ENCODE data around the gene IL1RAPL1.
"Not testable (repeated sequence)": the region's sequence is repeated elsewhere in the genome, so short reads cannot be mapped to it uniquely, and the experiment has no call there.

Gene IL1RAPL1

DNA sequence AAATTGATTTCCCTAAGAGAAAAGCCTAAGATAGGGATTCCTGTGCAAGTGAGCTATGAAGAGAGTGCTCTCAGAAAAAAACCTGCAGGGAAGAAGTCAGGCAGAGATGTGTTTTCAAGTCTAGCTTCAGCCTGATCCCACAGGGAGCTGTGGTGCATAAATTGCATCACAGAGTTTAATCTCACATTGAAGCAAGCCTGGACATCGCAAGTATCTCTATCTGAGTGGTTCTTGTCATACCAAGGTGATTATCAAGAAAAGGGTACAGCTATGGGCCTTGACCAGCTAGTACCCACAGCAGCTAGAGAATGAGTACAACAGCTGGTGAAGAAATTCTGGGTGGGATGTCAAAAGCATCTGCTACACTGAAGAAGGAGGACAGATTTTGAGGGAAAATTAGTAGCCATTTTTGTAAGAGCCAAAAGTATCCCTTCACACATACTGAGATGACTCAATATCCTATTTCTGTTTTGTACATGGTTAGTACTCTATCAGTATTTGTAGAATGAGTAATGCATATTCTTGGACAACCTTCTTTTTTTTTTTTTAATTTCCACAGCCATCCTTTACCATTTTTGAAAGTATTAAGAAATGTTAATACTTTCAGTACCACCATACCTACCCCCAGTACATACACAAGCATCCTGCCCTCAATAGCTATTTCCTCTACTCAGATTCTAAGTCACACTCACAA is 708.9 kb downstream of the IL1RAPL1 start:
- no peak for DNase-seq

DNA sequence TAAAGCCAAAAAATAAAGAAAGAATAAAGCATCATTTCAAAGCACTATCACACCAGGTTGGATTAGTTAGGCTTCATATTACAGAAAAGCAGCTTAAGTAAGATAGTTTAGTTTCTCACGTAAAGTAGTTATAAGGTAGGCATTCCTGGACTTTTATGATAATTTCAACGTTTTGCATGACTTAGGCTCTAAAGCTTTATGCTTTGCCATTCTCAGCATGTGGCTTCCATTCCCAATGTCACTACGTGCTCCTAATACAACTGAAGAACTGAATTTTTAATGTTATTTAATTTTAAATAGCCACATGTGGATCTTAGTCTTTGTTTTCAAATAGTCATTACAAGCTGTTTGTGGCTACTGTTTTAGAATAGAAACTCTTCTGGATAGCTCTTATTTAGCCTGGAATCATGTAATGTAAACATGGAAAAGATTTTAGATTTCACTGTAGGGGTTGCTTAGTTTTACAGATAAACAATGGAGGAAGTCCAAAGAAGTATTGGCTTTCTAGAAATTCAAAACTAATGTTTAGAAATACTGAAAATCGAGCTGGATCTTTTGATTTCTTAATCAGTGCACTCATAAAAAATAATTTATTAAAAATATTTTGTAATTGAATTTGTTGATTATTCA is 710.0 kb downstream of the IL1RAPL1 start:
- DNase-seq: no peak

- DNase-seq: no peak
Measured at GRCh38 chrX:29299684-29300083, 712.4 kb downstream of the IL1RAPL1 start.

- DNase-seq: no peak
Measured at GRCh38 chrX:29308726-29309125, 721.5 kb downstream of the IL1RAPL1 start.

- DNase-seq: no peak
Measured at GRCh38 chrX:29315931-29316330, 728.7 kb downstream of the IL1RAPL1 start.

DNA sequence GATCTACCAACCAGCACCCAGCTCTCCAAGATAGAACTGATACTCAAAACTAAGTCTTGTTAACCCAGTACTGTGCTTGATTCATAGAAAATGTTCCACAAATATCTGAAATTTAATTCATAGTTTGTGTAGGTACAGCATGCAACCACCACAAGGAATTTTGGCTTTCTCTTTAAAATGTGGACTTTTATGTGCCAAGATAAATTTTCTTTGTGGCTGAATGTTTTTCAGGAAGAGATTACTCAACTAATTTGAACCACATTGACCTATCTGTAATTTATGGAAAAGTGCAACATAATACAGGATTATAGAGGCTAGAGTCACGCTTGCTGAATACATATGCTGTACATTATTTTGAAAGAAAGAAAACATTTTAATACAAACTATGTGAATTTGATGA is 730.8 kb downstream of the IL1RAPL1 start:
- DNase-seq: no peak

DNA sequence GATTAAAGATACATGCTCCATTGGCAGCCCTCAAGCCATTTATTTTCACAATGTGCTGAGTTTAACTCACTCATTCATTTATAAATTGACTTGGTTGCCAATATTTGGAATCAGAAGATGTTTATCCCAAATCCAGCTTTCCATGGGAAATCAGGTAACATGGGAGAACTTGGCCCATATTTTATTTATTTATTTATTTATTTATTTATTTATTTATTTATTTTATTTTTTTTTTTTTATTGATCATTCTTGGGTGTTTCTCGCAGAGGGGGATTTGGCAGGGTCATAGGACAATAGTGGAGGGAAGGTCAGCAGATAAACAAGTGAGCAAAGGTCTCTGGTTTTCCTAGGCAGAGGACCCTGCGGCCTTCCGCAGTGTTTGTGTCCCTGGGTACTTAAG is 745.2 kb downstream of the IL1RAPL1 start:
- not testable (repeated sequence) for DNase-seq

GRCh38 chrX:29333091-29333490 is 745.8 kb downstream of the IL1RAPL1 start:
- not testable (repeated sequence) for DNase-seq

DNA sequence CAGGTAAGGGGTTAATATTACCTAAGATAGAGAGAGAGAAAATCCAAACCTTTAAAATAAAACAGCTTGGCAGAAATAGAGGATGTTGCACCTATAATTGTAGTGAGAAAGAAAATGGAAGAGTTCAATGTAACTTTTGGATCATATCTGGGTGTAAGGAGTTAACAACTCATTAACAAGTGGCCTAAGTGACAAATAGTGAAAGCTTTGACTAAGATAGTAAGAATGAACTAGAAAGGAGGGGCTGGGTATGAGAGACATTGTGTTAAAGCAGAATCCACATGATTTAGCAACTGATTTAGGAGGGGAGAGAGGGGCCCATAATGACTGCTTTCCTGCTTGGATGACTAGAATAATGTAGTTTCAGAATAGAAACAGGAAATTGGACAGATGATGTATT is 761.0 kb downstream of the IL1RAPL1 start:
- no peak for DNase-seq

DNA sequence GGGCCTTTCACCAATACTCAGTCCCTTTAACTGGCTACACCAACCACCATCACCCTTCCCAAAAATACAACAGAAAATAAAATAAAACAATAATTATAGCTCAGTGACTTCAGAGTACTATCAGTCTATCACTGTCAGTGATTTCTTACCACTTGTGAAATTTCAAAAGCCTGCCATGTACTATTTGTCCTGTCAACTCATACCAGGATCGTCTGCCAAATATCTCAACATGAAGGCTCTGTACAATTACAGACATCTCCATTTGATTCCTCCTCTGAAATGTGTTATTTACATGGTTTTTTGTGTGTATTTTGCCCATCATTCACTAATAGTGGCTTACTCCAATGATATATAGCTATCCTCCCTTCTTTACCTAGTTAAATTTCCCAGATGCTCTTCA is 772.0 kb downstream of the IL1RAPL1 start:
- DNase-seq: no peak

DNA sequence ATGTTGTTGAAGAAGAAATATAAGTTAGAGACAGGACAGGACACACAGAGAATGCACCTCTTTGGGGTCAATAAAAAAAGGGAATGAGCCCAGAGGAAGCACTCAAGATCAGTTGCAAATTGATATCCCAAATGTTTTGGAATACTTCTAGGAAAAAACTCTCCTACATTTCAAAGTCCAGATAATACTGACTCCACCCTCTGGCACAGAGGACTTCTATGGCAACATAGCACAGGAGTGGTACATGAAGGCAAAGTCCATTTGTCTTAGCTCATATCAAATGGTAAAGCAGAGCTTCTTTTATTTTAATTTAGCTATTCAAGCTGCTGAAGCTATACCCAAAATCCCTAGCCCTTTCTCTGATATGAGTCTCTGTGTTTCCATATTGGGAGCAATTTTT is 787.5 kb downstream of the IL1RAPL1 start:
- DNase-seq: not testable (repeated sequence)

DNA sequence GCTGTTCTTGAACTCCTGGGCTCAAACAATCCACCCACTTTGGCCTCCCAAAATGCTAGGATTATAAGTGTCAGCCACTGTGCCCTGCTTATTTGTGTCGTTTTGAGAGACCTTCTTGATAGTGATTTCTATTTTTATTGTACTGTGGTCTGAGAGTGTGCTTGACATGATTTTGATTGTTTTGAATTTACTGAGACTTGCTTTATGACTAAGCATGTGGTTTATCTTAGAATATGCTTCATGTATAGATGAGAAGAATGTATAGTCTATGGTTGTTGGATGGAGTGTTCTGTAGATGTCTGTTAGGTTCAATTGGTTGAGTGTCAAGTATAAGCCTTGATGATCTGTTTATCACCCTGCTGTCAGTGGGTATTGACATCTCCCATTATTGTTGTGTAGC is 789.3 kb downstream of the IL1RAPL1 start:
- no peak for DNase-seq

- DNase-seq: no peak
Measured at GRCh38 chrX:29382811-29383210, 795.6 kb downstream of the IL1RAPL1 start.

DNA sequence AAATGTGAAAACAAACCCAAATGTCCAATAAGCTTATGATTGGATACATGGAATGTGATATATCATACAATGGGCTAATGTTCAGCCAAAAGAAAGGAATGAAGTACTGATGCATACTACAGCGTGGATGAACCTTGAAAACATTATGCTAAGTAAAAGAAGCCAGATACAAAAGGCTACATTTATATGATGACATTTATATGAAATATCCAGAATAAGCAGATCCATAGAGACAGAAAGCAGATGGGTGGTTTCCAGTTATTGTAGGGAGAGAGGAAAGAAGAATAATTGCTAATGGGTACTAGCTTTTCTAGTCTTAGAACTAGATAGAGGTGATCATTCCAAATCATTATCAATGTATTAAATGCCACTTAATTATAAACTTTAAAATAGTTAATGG is 801.3 kb downstream of the IL1RAPL1 start:
- DNase-seq: no peak

DNA sequence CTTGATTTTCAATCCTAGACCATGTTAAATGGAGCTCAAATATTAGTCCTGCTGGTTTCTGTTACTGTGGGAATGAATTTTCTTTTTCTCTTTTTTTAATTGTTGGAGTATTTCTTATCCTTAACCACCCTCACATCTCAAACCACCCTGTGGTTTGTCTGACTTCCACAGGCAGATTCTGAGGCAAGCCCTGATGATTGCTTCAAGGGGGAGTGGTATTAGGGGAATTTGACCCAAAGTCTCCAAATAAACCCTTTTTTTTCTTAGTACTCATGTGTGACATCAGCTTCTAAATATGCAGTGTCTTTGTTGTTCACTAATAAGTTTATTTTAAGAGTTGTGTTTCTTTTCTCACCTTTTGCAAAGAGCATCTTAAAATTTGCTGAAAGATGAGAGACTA is 810.3 kb downstream of the IL1RAPL1 start:
- no peak for DNase-seq

GRCh38 chrX:29407357-29407756 is 820.1 kb downstream of the IL1RAPL1 start:
- no peak for DNase-seq

GRCh38 chrX:29419774-29420553 is 832.7 kb downstream of the IL1RAPL1 start:
- DNase-seq: no peak

DNA sequence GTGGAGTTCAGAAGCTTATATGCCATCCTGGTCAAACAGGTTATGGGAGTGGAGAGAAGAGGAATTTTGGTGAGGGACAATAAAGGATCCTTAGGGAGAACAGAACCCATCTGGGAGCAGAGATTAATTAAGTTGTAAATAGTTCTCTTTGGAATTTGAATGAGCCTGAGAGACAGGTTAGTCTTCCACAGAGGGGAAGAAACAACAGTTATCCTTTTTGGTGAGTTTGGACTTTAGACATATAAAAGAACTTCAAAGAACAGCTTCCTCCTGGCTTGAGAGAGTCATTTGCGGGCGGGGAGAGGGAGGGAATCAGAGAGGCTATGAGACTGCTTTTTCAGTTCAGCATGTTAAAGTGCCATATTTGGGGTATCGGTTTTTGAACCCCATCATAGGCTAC is 834.8 kb downstream of the IL1RAPL1 start:
- DNase-seq: no peak

DNA sequence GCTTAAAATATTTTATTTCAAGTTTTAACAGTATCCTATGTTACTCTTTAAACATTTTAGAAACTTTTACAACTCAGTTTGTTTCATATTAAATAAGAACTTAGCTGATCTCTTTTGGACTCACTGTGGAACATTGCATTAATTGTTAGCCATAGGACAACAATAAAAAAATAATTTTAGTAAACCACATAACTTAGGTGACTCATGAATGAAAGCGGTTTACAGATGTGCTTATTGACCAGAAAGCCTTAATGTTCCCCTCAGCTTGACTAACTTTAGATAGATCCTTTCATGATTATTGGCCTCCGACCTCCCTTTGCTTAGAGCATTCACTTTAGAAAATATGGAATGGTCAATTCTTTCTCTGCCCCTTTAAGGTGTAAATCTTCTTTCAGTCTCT is 844.6 kb downstream of the IL1RAPL1 start:
- DNase-seq: no peak

GRCh38 chrX:29432534-29432933 is 845.3 kb downstream of the IL1RAPL1 start:
- no peak for DNase-seq

DNA sequence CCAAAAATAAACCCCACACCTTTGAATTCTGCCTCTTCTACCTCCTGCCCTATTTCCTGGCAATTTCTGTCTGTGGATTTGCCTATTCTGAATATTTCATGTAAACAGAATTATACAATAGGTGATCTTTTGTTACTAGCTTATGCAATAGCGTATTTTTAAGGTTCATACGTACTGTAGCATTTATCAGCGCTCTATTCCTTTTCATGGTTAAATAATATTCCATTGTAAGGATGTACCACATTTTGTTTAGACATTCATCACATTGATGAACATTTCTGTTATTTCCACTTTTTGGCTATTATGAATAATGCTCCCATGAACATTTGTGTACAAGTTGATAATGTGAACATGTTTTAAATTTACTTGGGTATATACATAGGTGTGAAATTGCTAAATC is 847.7 kb downstream of the IL1RAPL1 start:
- DNase-seq: no peak

GRCh38 chrX:29435396-29435795 is 848.1 kb downstream of the IL1RAPL1 start:
- no peak for DNase-seq

DNA sequence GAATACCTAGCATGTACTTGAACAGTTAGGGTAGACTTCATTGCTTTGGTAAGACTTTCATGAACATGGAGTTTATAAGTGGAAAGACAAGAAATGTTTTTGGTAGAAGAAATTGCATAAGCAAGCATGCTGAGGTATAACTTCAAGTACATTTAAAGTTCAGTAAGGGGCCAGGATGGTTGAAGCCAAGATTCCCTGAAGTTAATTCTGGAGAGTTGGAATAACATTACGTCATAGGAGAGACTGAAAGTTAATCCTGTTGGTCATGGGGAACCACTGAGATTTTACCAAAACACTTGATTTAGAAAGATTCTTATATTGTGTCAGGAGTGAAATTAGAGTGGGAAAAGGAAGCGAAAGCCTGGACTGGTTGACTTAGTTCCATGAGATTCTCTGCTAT is 860.6 kb downstream of the IL1RAPL1 start:
- no peak for DNase-seq

- no peak for DNase-seq
Measured at GRCh38 chrX:29453333-29453732, 866.1 kb downstream of the IL1RAPL1 start.
